Keratinocyte (primary cell): ENCODE measurements around the gene IPMK. TPM values are rescaled to one million over a fixed set of nuclear protein-coding genes. Genes with fewer than 3 reads are reported as not detected.
A peak's percentile ranks its signal among the peaks of the same experiment; 100 is the strongest.
"Not testable (repeated sequence)": the region's sequence is repeated elsewhere in the genome, so short reads cannot be mapped to it uniquely, and the experiment has no call there.

Experiments
- DNase-seq: peaks from one replicate; pipeline ENCODE4 v3.0.0-alpha.2; 2011; ENCODE audit warnings: low read depth, missing footprints, low spot score
- FAIRE-seq: peaks from 2 replicates; lab custom pipeline; 2011; peaks lifted over from hg19 to GRCh38; lab: Jason Lieb, UNC
- H2AFZ ChIP-seq: 2 replicates; pipeline ENCODE4 v1.6.0; 2012; ENCODE audit warnings: low read length, control low read depth, inconsistent platforms; ENCODE audit not compliant: control insufficient read depth
- H3K27ac ChIP-seq: 2 replicates; pipeline ENCODE4 v1.5.1; 2011; ENCODE audit warnings: low read length; ENCODE audit not compliant: control insufficient read depth, insufficient read depth
- H3K27me3 ChIP-seq: 3 replicates; pipeline ENCODE4 v1.6.0; 2011; ENCODE audit warnings: low read length; ENCODE audit not compliant: control insufficient read depth, insufficient read depth; ENCODE audit errors: extremely low read depth
- H3K36me3 ChIP-seq, 2 experiments: 2 replicates in 1 of 2; 3 replicates in 1 of 2; pipeline ENCODE4 v1.5.1; 2011; ENCODE audit warnings: low read length in 2 of 2, mild to moderate bottlenecking in 1 of 2; ENCODE audit not compliant: control insufficient read depth in 2 of 2, insufficient read depth in 2 of 2; ENCODE audit errors: extremely low read depth in 1 of 2
- H3K4me1 ChIP-seq: 3 replicates; pipeline ENCODE4 v1.5.1; 2011; ENCODE audit warnings: low read length; ENCODE audit not compliant: control insufficient read depth, insufficient read depth; ENCODE audit errors: extremely low read depth
- H3K4me2 ChIP-seq: 3 replicates; pipeline ENCODE4 v1.6.0; 2011; ENCODE audit warnings: low read depth, low read length; ENCODE audit not compliant: control insufficient read depth, insufficient read depth; ENCODE audit errors: extremely low read depth
- H3K4me3 ChIP-seq, 3 experiments: fragments of 200-600 bp in 1 of 3; sonication (generic) in 1 of 3; 2 replicates in 2 of 3; 3 replicates in 1 of 3; pipeline ENCODE4 v1.5.1; 2011 to 2016; ENCODE audit warnings: low read length in 3 of 3, mild to moderate bottlenecking in 3 of 3, control low read depth in 2 of 3, inconsistent platforms in 1 of 3, low read depth in 1 of 3, mixed read lengths in 1 of 3, mixed run types in 1 of 3, moderate library complexity in 1 of 3; ENCODE audit not compliant: control insufficient read depth in 2 of 3, insufficient read depth in 2 of 3; ENCODE audit errors: extremely low read depth in 1 of 3
- H3K79me2 ChIP-seq: 2 replicates; pipeline ENCODE4 v1.6.0; 2012; ENCODE audit warnings: low read length; ENCODE audit not compliant: control insufficient read depth, insufficient read depth
- H3K9ac ChIP-seq: 3 replicates; pipeline ENCODE4 v1.6.0; 2011; ENCODE audit warnings: low read length; ENCODE audit not compliant: control insufficient read depth, insufficient read depth; ENCODE audit errors: extremely low read depth
- H3K9me1 ChIP-seq: 3 replicates; pipeline ENCODE4 v1.6.0; 2011; ENCODE audit warnings: low read length; ENCODE audit not compliant: control insufficient read depth, insufficient read depth; ENCODE audit errors: extremely low read depth
- H3K9me3 ChIP-seq: 2 replicates; pipeline ENCODE4 v1.5.1; 2012; ENCODE audit warnings: low read depth, low read length; ENCODE audit not compliant: control insufficient read depth
- H4K20me1 ChIP-seq: 3 replicates; pipeline ENCODE4 v1.6.0; 2011; ENCODE audit warnings: low read length; ENCODE audit not compliant: control insufficient read depth, insufficient read depth; ENCODE audit errors: extremely low read depth
- EZH2 ChIP-seq: IDR thresholded peaks from one replicate; pipeline ENCODE4 v1.6.1; 2012; ENCODE audit warnings: inconsistent platforms, mild to moderate bottlenecking, low read length, moderate library complexity
- dilution Hi-C: fragments of 300-500 bp; cut with MboI; formaldehyde crosslinking; loops from one replicate; pipeline ENCODE4 v1.7.0; 2020; ENCODE audit warnings: low sequenced_read_pairs; ENCODE audit not compliant: extremely low pct_ligation_motif_present
- polyA plus RNA-seq, 5 experiments: library from polyadenylated mRNA; depleted of rRNA in 3 of 5; stranded (reverse) in 3 of 5; stranded (forward) in 1 of 5; unstranded in 1 of 5; fragments of >200 nt; gene quantifications; 1 replicate in 1 of 5; 2 replicates in 3 of 5; 3 replicates in 1 of 5; pipeline versions ENCODE4 v1.2.1 to v1.2.3, GENCODE V29; 2011 to 2012; ENCODE audit warnings: missing spikeins in 2 of 5, low read depth in 1 of 5, low replicate concordance in 1 of 5
- TF ChIP-seq, protein P1 (sequence below), 3 experiments: IDR thresholded peaks in 1 of 3; conservative IDR thresholded peaks in 1 of 3; optimal IDR thresholded peaks in 1 of 3; 2 replicates in 2 of 3; 3 replicates in 1 of 3; pipeline versions ENCODE3 to v1.5.1; 2011; ENCODE audit warnings: low read length in 3 of 3, mild to moderate bottlenecking in 3 of 3, moderate library complexity in 2 of 3, control low read depth in 1 of 3, inconsistent platforms in 1 of 3; ENCODE audit not compliant: insufficient read depth in 2 of 3; ENCODE audit errors: extremely low read depth in 1 of 3

The IPMK gene
- polyA plus RNA-seq, 1 donor (not counting 4 experiments of a cell fraction or from before 2014, with no cell fraction given): 4.5 TPM

DNA sequence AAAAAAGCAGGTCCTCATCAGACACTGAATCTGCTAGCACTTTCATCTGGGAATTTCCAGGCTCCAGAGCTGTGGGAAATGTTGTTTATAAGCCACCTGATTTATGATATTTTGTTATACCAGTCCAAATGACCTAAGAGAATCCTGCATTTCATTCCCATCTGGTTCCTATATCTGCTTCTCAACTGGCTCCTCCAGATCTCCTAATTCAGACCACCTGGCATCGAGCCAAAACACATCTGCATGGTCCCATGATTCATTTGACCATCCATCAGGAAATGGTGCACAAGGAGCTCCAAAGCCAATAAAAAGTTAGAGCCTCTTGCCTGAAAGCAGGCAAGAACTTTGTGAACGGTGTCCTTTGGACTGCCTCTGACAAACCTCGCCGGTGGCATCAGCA, 108.9 kb downstream of the IPMK start:
- H3K9ac ChIP-seq: no peak overlapping the region
- H3K9me1 ChIP-seq: no peaks in the 10 kb centered on the region
- FAIRE-seq: peak; percentile 5
- dilution Hi-C loops: no loop called here
- H2AFZ ChIP-seq: no peak overlapping the region
- H3K27ac ChIP-seq: no peak overlapping the region
- H4K20me1 ChIP-seq: no peaks in the 10 kb centered on the region
- TF ChIP-seq EZH2: no peak
- TF ChIP-seq, protein P1, sequence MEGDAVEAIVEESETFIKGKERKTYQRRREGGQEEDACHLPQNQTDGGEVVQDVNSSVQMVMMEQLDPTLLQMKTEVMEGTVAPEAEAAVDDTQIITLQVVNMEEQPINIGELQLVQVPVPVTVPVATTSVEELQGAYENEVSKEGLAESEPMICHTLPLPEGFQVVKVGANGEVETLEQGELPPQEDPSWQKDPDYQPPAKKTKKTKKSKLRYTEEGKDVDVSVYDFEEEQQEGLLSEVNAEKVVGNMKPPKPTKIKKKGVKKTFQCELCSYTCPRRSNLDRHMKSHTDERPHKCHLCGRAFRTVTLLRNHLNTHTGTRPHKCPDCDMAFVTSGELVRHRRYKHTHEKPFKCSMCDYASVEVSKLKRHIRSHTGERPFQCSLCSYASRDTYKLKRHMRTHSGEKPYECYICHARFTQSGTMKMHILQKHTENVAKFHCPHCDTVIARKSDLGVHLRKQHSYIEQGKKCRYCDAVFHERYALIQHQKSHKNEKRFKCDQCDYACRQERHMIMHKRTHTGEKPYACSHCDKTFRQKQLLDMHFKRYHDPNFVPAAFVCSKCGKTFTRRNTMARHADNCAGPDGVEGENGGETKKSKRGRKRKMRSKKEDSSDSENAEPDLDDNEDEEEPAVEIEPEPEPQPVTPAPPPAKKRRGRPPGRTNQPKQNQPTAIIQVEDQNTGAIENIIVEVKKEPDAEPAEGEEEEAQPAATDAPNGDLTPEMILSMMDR (optimal IDR thresholded peaks at IDR 0.05 in 1 of 3, IDR thresholded peaks at IDR 0.05 in 1 of 3, conservative IDR thresholded peaks at IDR 0.05 in 1 of 3; ENCODE audit: extremely low read depth in 1 of 3, insufficient read depth in 2 of 3, low read length in 3 of 3): no peak
- no peak for DNase-seq
- peaks cover 11% of the 10 kb centered on the region for H3K27me3 ChIP-seq
- H3K9me3 ChIP-seq: no peaks in the 10 kb centered on the region
- no peaks in the 10 kb centered on the region for H3K79me2 ChIP-seq
- H3K36me3 ChIP-seq: no peaks in the 10 kb centered on the region
- peaks cover 8% of the 10 kb centered on the region for H3K4me1 ChIP-seq
- H3K4me2 ChIP-seq: no peak overlapping the region
- no peak overlapping the region for H3K4me3 ChIP-seq

DNA sequence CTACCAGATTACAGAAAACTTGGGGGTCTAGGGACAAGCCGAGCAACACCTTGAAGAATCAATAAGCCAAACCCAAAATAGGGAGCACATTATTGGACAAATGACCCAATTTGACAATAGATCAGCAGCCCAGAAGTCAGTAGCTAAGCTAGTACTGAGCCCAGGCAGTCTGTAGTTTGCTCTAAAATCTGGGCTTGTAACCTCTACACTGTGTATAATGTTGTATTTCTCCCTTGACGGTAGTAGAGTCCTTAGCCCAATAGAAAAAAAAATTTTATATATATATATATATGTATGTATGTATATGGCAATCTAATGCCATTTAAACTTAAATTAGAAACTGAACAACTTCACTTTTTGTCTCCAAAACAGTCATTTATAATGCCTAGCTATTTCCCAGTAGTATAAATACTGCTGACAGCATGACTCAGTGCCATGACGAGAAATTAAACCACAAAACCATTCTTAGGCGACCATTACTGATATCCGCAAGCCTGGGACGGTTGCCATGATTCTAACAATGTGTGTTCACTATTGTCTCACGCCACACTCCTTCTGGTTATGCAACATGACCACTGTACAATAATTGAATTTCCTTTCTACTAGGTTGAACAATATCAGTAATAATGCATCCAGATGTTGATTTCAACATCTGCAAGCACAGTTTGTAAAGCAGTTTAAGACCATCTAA, 110.5 kb downstream of the IPMK start:
- TF ChIP-seq EZH2: no peak
- TF ChIP-seq, protein P1 (optimal IDR thresholded peaks at IDR 0.05 in 1 of 3, IDR thresholded peaks at IDR 0.05 in 1 of 3, conservative IDR thresholded peaks at IDR 0.05 in 1 of 3; ENCODE audit: extremely low read depth in 1 of 3, insufficient read depth in 2 of 3, low read length in 3 of 3): no peak
- H3K79me2 ChIP-seq: no peaks in the 10 kb centered on the region
- peaks cover 9% of the 10 kb centered on the region for H3K27me3 ChIP-seq
- H3K9me3 ChIP-seq: no peaks in the 10 kb centered on the region
- DNase-seq (no peak), FAIRE-seq (peak; percentile 87)
- peak overlapping the region; percentile 32 for H3K4me2 ChIP-seq
- H3K9ac ChIP-seq: no peak overlapping the region
- no peaks in the 10 kb centered on the region for H3K36me3 ChIP-seq
- H3K4me1 ChIP-seq: peaks cover 8% of the 10 kb centered on the region
- no peak overlapping the region for H3K27ac ChIP-seq
- no peak overlapping the region for H2AFZ ChIP-seq
- H4K20me1 ChIP-seq: no peaks in the 10 kb centered on the region
- dilution Hi-C loops: no loop called here
- no peaks in the 10 kb centered on the region for H3K9me1 ChIP-seq
- H3K4me3 ChIP-seq: no peak overlapping the region

DNA sequence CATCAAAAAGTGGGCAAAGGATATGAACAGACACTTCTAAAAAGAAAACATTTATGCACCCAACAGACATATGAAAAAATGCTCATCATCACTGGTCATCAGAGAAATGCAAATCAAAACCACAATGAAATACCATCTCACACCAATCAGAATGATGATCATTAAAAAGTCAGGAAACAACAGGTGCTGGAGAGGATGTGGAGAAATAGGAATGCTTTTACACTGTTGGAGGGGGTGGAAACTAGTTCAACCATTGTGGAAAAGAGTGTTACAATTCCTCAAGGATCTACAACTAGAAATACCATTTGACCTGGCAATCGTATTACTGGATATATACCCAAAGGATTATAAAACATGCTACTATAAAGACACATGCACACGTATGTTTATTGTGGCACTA, 111.8 kb downstream of the IPMK start:
- H3K79me2 ChIP-seq, H3K9me3 ChIP-seq, H3K27ac ChIP-seq, dilution Hi-C loops, FAIRE-seq, H4K20me1 ChIP-seq, H3K36me3 ChIP-seq, H2AFZ ChIP-seq, H3K4me1 ChIP-seq, H3K4me3 ChIP-seq, H3K4me2 ChIP-seq, H3K27me3 ChIP-seq, DNase-seq, H3K9me1 ChIP-seq, H3K9ac ChIP-seq: not testable (repeated sequence)
